Hepatocyte (in vitro differentiated cells): ENCODE measurements around the gene DDX41. TPM values are rescaled to one million over a fixed set of nuclear protein-coding genes. Genes with fewer than 3 reads are reported as not detected.

Experiments used
- DNase-seq: peaks from one replicate; pipeline ENCODE4 v3.0.0-alpha.2; 2016; ENCODE audit warnings: low spot score
- H2AFZ ChIP-seq: fragments of 200-600 bp; sonication (generic); 2 replicates; pipeline ENCODE4 v1.6.0; 2016; ENCODE audit warnings: antibody characterized with exemption, mild to moderate bottlenecking
- H3K27ac ChIP-seq: fragments of 200-600 bp; sonication (generic); 2 replicates; pipeline ENCODE4 v1.5.1; 2016; ENCODE audit warnings: mild to moderate bottlenecking
- H3K27me3 ChIP-seq: fragments of 200-600 bp; sonication (generic); 2 replicates; pipeline ENCODE4 v1.6.1; 2016
- H3K36me3 ChIP-seq: fragments of 200-600 bp; sonication (generic); replicated peaks from 2 replicates; pipeline ENCODE4 v1.5.1; 2016; ENCODE audit warnings: low read depth; ENCODE audit not compliant: insufficient read depth
- H3K4me1 ChIP-seq: fragments of 200-600 bp; sonication (generic); 2 replicates; pipeline ENCODE4 v1.5.1; 2016; ENCODE audit warnings: mild to moderate bottlenecking, moderate library complexity; ENCODE audit not compliant: insufficient read depth
- H3K4me2 ChIP-seq: fragments of 200-600 bp; sonication (generic); 2 replicates; pipeline ENCODE4 v1.6.0; 2016
- H3K4me3 ChIP-seq: fragments of 200-600 bp; sonication (generic); 2 replicates; pipeline ENCODE4 v1.5.1; 2016; ENCODE audit warnings: mild to moderate bottlenecking
- H3K79me2 ChIP-seq: fragments of 200-600 bp; sonication (generic); 2 replicates; pipeline ENCODE4 v1.6.0; 2017; ENCODE audit warnings: mild to moderate bottlenecking
- H3K9me2 ChIP-seq: fragments of 200-600 bp; sonication (generic); replicated peaks from 2 replicates; pipeline ENCODE4 v1.6.0; 2017; ENCODE audit warnings: mild to moderate bottlenecking; ENCODE audit not compliant: insufficient read depth
- H3K9me3 ChIP-seq: fragments of 200-600 bp; sonication (generic); 2 replicates; pipeline ENCODE4 v1.5.1; 2016; ENCODE audit warnings: low read depth, mild to moderate bottlenecking
- H4K20me1 ChIP-seq: fragments of 200-600 bp; sonication (generic); 2 replicates; pipeline ENCODE4 v1.6.0; 2016; ENCODE audit warnings: mild to moderate bottlenecking; ENCODE audit not compliant: insufficient read depth, poor library complexity, severe bottlenecking
- EZH2 ChIP-seq: fragments of 200-600 bp; sonication (generic); IDR thresholded peaks from 2 replicates; pipeline ENCODE4 v1.6.1; 2016; ENCODE audit warnings: antibody characterized with exemption, mild to moderate bottlenecking, borderline replicate concordance
- EZH2phosphoT487 ChIP-seq: fragments of 200-600 bp; sonication (generic); IDR thresholded peaks from one replicate; pipeline ENCODE4 v1.6.1; 2018; ENCODE audit warnings: antibody characterized with exemption, mild to moderate bottlenecking, low read depth, moderate library complexity; ENCODE audit not compliant: unreplicated experiment, severe bottlenecking
- WGBS: methylation state at CpG from one replicate; pipeline ENCODE4 v1.1.6; 2016; ENCODE audit warnings: low lambda C conversion rate; ENCODE audit errors: missing lambda C conversion rate; 5-methylcytosine and 5-hydroxymethylcytosine counted together
- polyA plus RNA-seq: library from polyadenylated mRNA; unstranded; fragments of >200 nt; fragmentation: Nextera tagmentation; extraction: Ambion mirVana; gene quantifications from 2 replicates; pipeline ENCODE4 v1.2.1, GENCODE V29; 2016
- total RNA-seq: library from RNA; depleted of rRNA; stranded (reverse); fragments of >200 nt; gene quantifications from 2 replicates; pipeline ENCODE4 v1.2.3, GENCODE V29; 2014
- TF ChIP-seq, protein P1 (sequence below): fragments of 200-600 bp; sonication (generic); IDR thresholded peaks from 2 replicates; pipeline ENCODE4 v1.5.1; 2016; ENCODE audit warnings: antibody characterized with exemption, mild to moderate bottlenecking; ENCODE audit not compliant: poor library complexity

The DDX41 gene
- total and polyA plus RNA-seq, 2 experiments from 2014 or later: 45.0 to 50.7 TPM

DNA sequence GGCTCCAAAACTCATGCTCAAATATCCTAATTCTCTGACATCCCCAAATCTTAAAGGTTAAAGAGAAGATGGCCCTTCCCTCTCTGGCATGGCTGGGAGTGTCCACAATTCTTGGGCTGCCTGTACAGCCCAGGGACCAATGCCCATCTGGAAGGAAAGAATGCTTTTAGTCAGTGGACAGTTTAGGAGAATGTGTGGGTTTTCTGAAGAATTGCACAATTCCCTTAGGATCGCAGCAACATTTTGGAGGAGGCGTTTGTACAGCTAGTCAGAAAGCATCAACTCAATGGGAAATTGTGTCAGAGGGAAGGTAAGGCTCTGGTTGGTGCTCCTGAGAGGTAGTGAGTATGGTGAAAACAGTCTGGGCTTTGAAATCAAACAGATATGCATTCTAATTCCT, 22.6 kb upstream of the DDX41 start:
- TF ChIP-seq, protein P1, sequence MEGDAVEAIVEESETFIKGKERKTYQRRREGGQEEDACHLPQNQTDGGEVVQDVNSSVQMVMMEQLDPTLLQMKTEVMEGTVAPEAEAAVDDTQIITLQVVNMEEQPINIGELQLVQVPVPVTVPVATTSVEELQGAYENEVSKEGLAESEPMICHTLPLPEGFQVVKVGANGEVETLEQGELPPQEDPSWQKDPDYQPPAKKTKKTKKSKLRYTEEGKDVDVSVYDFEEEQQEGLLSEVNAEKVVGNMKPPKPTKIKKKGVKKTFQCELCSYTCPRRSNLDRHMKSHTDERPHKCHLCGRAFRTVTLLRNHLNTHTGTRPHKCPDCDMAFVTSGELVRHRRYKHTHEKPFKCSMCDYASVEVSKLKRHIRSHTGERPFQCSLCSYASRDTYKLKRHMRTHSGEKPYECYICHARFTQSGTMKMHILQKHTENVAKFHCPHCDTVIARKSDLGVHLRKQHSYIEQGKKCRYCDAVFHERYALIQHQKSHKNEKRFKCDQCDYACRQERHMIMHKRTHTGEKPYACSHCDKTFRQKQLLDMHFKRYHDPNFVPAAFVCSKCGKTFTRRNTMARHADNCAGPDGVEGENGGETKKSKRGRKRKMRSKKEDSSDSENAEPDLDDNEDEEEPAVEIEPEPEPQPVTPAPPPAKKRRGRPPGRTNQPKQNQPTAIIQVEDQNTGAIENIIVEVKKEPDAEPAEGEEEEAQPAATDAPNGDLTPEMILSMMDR: no peak
- TF ChIP-seq EZH2phosphoT487 (no peak), EZH2 (no peak)
- no peaks in the 10 kb centered on the region for H3K36me3 ChIP-seq
- peaks cover 19% of the 10 kb centered on the region for H3K4me1 ChIP-seq
- H3K9me2 ChIP-seq: no peaks in the 10 kb centered on the region
- H3K79me2 ChIP-seq: peaks cover 82% of the 10 kb centered on the region
- peaks cover 4% of the 10 kb centered on the region for H4K20me1 ChIP-seq
- no peak for DNase-seq
- H3K4me3 ChIP-seq: no peak overlapping the region
- H3K27ac ChIP-seq: no peak overlapping the region
- H3K9me3 ChIP-seq: no peaks in the 10 kb centered on the region
- no peak overlapping the region for H3K4me2 ChIP-seq
- H3K27me3 ChIP-seq: no peaks in the 10 kb centered on the region
- no peak overlapping the region for H2AFZ ChIP-seq
- 86% methylated on average over 2 of the region's 2 CpGs for WGBS

DNA sequence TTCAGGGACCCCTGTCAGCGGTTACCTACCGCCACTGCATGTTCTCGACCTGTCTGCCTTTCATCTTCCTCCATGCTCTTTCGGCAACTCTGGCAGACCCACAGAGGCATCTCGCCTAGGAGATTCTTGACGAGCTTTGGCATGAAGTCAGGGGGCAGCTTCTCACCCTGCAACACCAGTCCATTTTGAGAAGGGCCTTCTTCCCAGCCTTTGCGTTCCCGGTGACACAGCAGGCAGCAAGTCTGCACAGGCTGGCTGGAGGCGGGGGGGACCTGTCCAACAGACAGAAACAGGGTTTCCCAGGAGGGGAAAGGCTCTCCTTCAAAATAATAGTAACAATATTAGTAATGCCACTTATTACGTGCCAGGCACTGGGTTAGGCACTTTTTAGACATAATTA, 22.1 kb upstream of the DDX41 start:
- peaks cover 19% of the 10 kb centered on the region for H3K4me1 ChIP-seq
- H3K4me2 ChIP-seq: no peak overlapping the region
- H4K20me1 ChIP-seq: peaks cover 4% of the 10 kb centered on the region
- no peak for TF ChIP-seq EZH2phosphoT487
- H3K79me2 ChIP-seq: peaks cover 80% of the 10 kb centered on the region
- H3K36me3 ChIP-seq: no peaks in the 10 kb centered on the region
- H3K4me3 ChIP-seq: no peak overlapping the region
- no peak overlapping the region for H3K27ac ChIP-seq
- H3K9me2 ChIP-seq: no peaks in the 10 kb centered on the region
- no peaks in the 10 kb centered on the region for H3K9me3 ChIP-seq
- DNase-seq: no peak
- 98% methylated on average over 10 of the region's 10 CpGs for WGBS
- no peaks in the 10 kb centered on the region for H3K27me3 ChIP-seq
- H2AFZ ChIP-seq: no peak overlapping the region

DNA sequence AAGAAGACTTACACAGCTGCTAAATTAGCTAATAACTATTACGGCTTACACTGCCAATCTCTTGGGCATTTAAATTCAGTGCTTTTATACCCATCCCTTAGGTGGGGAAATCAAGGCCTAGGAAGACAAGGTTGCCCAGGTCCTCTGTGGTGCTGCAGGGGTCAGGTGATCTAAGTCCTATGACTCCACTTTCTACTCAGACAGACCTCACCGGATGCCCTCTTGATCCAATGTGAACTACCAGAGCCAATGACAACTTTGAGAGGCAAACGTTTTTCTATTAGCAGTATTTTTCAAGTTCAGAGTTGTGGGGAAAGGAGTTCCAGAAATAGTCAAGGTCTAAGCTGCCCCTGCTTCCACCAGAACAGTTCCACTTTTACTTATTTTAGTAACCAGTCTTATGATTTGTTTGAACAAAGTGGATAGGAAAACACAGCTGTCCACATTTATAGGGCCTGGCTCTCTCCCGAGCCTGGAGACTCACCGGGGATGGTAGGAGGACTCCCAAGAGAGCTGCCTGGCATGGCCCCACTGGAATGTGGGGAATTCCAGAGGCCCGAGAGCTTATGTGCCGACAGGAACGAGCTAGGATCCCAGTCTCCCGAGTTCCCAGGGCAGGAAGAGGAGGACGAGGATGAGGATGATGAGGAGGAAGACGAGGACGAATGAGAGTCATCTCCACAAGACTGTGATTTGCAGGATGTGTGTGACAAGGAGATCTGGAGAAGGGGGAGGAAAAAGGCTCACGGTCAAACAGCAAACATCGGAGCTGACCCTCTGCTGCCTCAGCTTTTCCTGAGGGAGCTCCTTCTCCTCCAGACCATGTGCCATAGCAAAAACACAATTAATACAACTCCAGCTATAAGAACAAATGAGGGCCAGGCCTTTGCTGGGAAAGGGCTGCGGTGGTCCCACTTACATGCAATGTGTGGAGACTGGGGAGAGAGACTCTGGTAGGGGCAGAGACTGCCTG, 20.9 kb upstream of the DDX41 start:
- peaks cover 72% of the 10 kb centered on the region for H3K79me2 ChIP-seq

More for the DNA sequence above, 20.9 kb upstream of the DDX41 start:
- H3K9me3 ChIP-seq: no peaks in the 10 kb centered on the region
- H3K9me2 ChIP-seq: no peaks in the 10 kb centered on the region
- no peak overlapping the region for H2AFZ ChIP-seq
- peaks cover 19% of the 10 kb centered on the region for H3K4me1 ChIP-seq
- peak; percentile 69 for DNase-seq
- H3K4me3 ChIP-seq: no peak overlapping the region
- no peaks in the 10 kb centered on the region for H3K36me3 ChIP-seq
- H4K20me1 ChIP-seq: peaks cover 10% of the 10 kb centered on the region
- peak overlapping the region; percentile 28 for H3K4me2 ChIP-seq
- 55% methylated on average over 15 of the region's 15 CpGs for WGBS
- peak overlapping the region; percentile 76 for H3K27ac ChIP-seq
- no peaks in the 10 kb centered on the region for H3K27me3 ChIP-seq
- TF ChIP-seq, protein P1: no peak
- TF ChIP-seq EZH2: no peak
- no peak for TF ChIP-seq EZH2phosphoT487
